Mesendoderm (in vitro differentiated cells): Measurements from ENCODE around the gene KRTAP10-7.

ENCODE experiments used
- DNase-seq: peaks from one replicate; pipeline ENCODE4 v3.0.0; 2013
- H2AK5ac ChIP-seq: 2 replicates; pipeline ENCODE4 v1.6.1; 2013; ENCODE audit warnings: low read length, inconsistent platforms
- H2BK120ac ChIP-seq: 2 replicates; pipeline ENCODE4 v1.6.1; 2013; ENCODE audit warnings: low read depth, mild to moderate bottlenecking, low read length, moderate library complexity, mixed read lengths
- H2BK15ac ChIP-seq: replicated peaks from 2 replicates; pipeline ENCODE4 v1.6.1; 2013; ENCODE audit warnings: low read depth, mild to moderate bottlenecking, moderate library complexity
- H2BK5ac ChIP-seq: 2 replicates; pipeline ENCODE4 v1.6.1; 2013; ENCODE audit warnings: low read length, inconsistent platforms
- H3K18ac ChIP-seq: 2 replicates; pipeline ENCODE4 v1.6.1; 2013; ENCODE audit warnings: mild to moderate bottlenecking, low read length, mixed read lengths
- H3K23ac ChIP-seq: one replicate; pipeline ENCODE4 v1.6.1; 2013; ENCODE audit warnings: low read length
- H3K27ac ChIP-seq: 2 replicates; pipeline ENCODE4 v1.5.1; 2013; ENCODE audit warnings: low read depth, mild to moderate bottlenecking, inconsistent platforms, low read length, moderate library complexity
- H3K27me3 ChIP-seq: 2 replicates; pipeline ENCODE4 v1.6.1; 2013; ENCODE audit warnings: low read length, control low read depth, mild to moderate bottlenecking, inconsistent platforms; ENCODE audit not compliant: insufficient read depth, poor library complexity
- H3K36me3 ChIP-seq: 2 replicates; pipeline ENCODE4 v1.6.1; 2013; ENCODE audit warnings: low read length, inconsistent platforms; ENCODE audit not compliant: control insufficient read depth, insufficient read depth
- H3K4ac ChIP-seq: one replicate; pipeline ENCODE4 v1.6.1; 2013; ENCODE audit warnings: low read depth, mild to moderate bottlenecking, low read length, moderate library complexity
- H3K4me1 ChIP-seq: 2 replicates; pipeline ENCODE4 v1.6.1; 2013; ENCODE audit warnings: low read depth, low read length, inconsistent platforms; ENCODE audit not compliant: control insufficient read depth
- H3K4me2 ChIP-seq: 2 replicates; pipeline ENCODE4 v1.6.1; 2013; ENCODE audit warnings: low read length
- H3K4me3 ChIP-seq: 2 replicates; pipeline ENCODE4 v1.5.1; 2013; ENCODE audit warnings: mild to moderate bottlenecking, low read length
- H3K56ac ChIP-seq: one replicate; pipeline ENCODE4 v1.6.1; 2013; ENCODE audit warnings: low read length
- H3K79me1 ChIP-seq: 2 replicates; pipeline ENCODE4 v1.6.1; 2013; ENCODE audit warnings: low read length, inconsistent platforms
- H3K79me2 ChIP-seq: 2 replicates; pipeline ENCODE4 v1.6.1; 2013; ENCODE audit warnings: mild to moderate bottlenecking, low read length; ENCODE audit not compliant: control insufficient read depth, insufficient read depth
- H3K9ac ChIP-seq: 2 replicates; pipeline ENCODE4 v1.6.1; 2013; ENCODE audit warnings: low read length, inconsistent platforms
- H4K5ac ChIP-seq: one replicate; pipeline ENCODE4 v1.6.1; 2013; ENCODE audit warnings: low read length
- H4K8ac ChIP-seq: one replicate; pipeline ENCODE4 v1.6.1; 2013; ENCODE audit warnings: low read depth, mild to moderate bottlenecking, control low read depth, low read length, moderate library complexity
- WGBS: extraction: QIAGEN DNeasy Blood & Tissue Kit; methylation state at CpG from one replicate; pipeline ENCODE4 v1.1.7; 2013; ENCODE audit warnings: low lambda C conversion rate, missing lambda C conversion rate; ENCODE audit not compliant: insufficient coverage; ENCODE audit errors: extremely low coverage; 5-methylcytosine and 5-hydroxymethylcytosine counted together

The KRTAP10-7 gene

GRCh38 chr21:44594406-44594916 lies 5.9 kb upstream of the KRTAP10-7 start:
- WGBS, result no CpG with 5 or more reads among the region's 12 CpGs
- Histone ChIP-seq H2AK5ac (no peak overlapping the region), H4K8ac (no peak overlapping the region), H3K9ac (no peak overlapping the region), H3K79me2 (no peaks in the 10 kb centered on the region), H4K5ac (no peak overlapping the region), H3K4me3 (no peak overlapping the region), H2BK5ac (no peak overlapping the region), H3K4me2 (no peak overlapping the region), H3K4ac (no peak overlapping the region), H2BK120ac (no peak overlapping the region), H3K56ac (no peak overlapping the region), H3K27ac (no peak overlapping the region), H3K23ac (no peak overlapping the region), H3K79me1 (no peaks in the 10 kb centered on the region), H2BK15ac (no peak overlapping the region), H3K36me3 (no peaks in the 10 kb centered on the region), H3K27me3 (no peaks in the 10 kb centered on the region), H3K4me1 (peaks cover 4% of the 10 kb centered on the region), H3K18ac (no peak overlapping the region)
- no peak for DNase-seq

GRCh38 chr21:44595524-44595923 lies 4.9 kb upstream of the KRTAP10-7 start:
- Histone ChIP-seq H2AK5ac (no peak overlapping the region), H3K4ac (no peak overlapping the region), H3K4me1 (peaks cover 4% of the 10 kb centered on the region), H3K9ac (no peak overlapping the region), H3K79me2 (no peaks in the 10 kb centered on the region), H2BK15ac (no peak overlapping the region), H2BK5ac (no peak overlapping the region), H3K27ac (no peak overlapping the region), H3K36me3 (no peaks in the 10 kb centered on the region), H3K18ac (no peak overlapping the region), H4K8ac (no peak overlapping the region), H3K56ac (no peak overlapping the region), H3K27me3 (no peaks in the 10 kb centered on the region), H3K4me2 (no peak overlapping the region), H3K23ac (no peak overlapping the region), H2BK120ac (no peak overlapping the region), H4K5ac (no peak overlapping the region), H3K79me1 (no peaks in the 10 kb centered on the region), H3K4me3 (no peak overlapping the region)
- no peak for DNase-seq
- no CpG with 5 or more reads among the region's 6 CpGs for WGBS

GRCh38 chr21:44596068-44596725 lies 4.2 kb upstream of the KRTAP10-7 start:
- Histone ChIP-seq H3K18ac (no peak overlapping the region), H3K27me3 (no peaks in the 10 kb centered on the region), H2AK5ac (peak overlapping the region; percentile 63), H3K9ac (no peak overlapping the region), H4K5ac (no peak overlapping the region), H4K8ac (no peak overlapping the region), H3K23ac (no peak overlapping the region), H3K79me2 (no peaks in the 10 kb centered on the region), H2BK120ac (no peak overlapping the region), H3K36me3 (no peaks in the 10 kb centered on the region), H3K79me1 (no peaks in the 10 kb centered on the region), H2BK5ac (no peak overlapping the region), H3K4ac (no peak overlapping the region), H2BK15ac (no peak overlapping the region), H3K4me3 (no peak overlapping the region), H3K56ac (peak overlapping the region; percentile 10), H3K4me2 (no peak overlapping the region), H3K4me1 (peaks cover 4% of the 10 kb centered on the region), H3K27ac (no peak overlapping the region)
- no CpG with 5 or more reads among the region's 9 CpGs for WGBS
- DNase-seq, result no peak

GRCh38 chr21:44598061-44598460 lies 2.3 kb upstream of the KRTAP10-7 start:
- Histone ChIP-seq H3K18ac (peak overlapping the region; percentile 29), H3K56ac (no peak overlapping the region), H2BK120ac (no peak overlapping the region), H3K79me1 (no peaks in the 10 kb centered on the region), H3K27ac (no peak overlapping the region), H3K4me1 (peaks cover 4% of the 10 kb centered on the region), H3K23ac (no peak overlapping the region), H3K27me3 (no peaks in the 10 kb centered on the region), H3K4me2 (no peak overlapping the region), H4K5ac (no peak overlapping the region), H2BK5ac (no peak overlapping the region), H3K36me3 (no peaks in the 10 kb centered on the region), H2AK5ac (no peak overlapping the region), H2BK15ac (no peak overlapping the region), H4K8ac (no peak overlapping the region), H3K4me3 (no peak overlapping the region), H3K79me2 (no peaks in the 10 kb centered on the region), H3K4ac (no peak overlapping the region), H3K9ac (no peak overlapping the region)
- peak; percentile 30 for DNase-seq
- no CpG with 5 or more reads among the region's 11 CpGs for WGBS

GRCh38 chr21:44599264-44600029 lies 950 bp upstream of the KRTAP10-7 start:
- no peak overlapping the region for H3K23ac ChIP-seq
- no peaks in the 10 kb centered on the region for H3K79me1 ChIP-seq
- H3K27me3 ChIP-seq, result no peaks in the 10 kb centered on the region
- no peaks in the 10 kb centered on the region for H3K36me3 ChIP-seq
- no peak overlapping the region for H2BK15ac ChIP-seq
- no peak overlapping the region for H4K5ac ChIP-seq
- H3K9ac ChIP-seq, result no peak overlapping the region
- H3K18ac ChIP-seq, result peak overlapping the region; percentile 31
- no peaks in the 10 kb centered on the region for H3K79me2 ChIP-seq
- no peak overlapping the region for H2BK120ac ChIP-seq
- H3K4me3 ChIP-seq, result no peak overlapping the region
- WGBS, result no CpG with 5 or more reads among the region's 8 CpGs
- no peak overlapping the region for H2BK5ac ChIP-seq
- no peak overlapping the region for H2AK5ac ChIP-seq
- no peak overlapping the region for H3K4me2 ChIP-seq
- no peak overlapping the region for H3K4ac ChIP-seq
- DNase-seq, result no peak
- H4K8ac ChIP-seq, result no peak overlapping the region
- H3K4me1 ChIP-seq, result no peaks in the 10 kb centered on the region
- H3K27ac ChIP-seq, result no peak overlapping the region
- no peak overlapping the region for H3K56ac ChIP-seq
